BE2C (cell line): Measurements from ENCODE around the gene CALML5.

ENCODE experiments used
- DNase-seq: peaks from one replicate; pipeline ENCODE4 v3.0.0-alpha.2; 2020
- H3K27me3 ChIP-seq: fragments of 250-450 bp; sonication (Bioruptor Pico); 2 replicates; pipeline ENCODE4 v1.5.1; 2020; ENCODE audit warnings: mild to moderate bottlenecking
- H3K36me3 ChIP-seq: fragments of 250-450 bp; sonication (Bioruptor Pico); 2 replicates; pipeline ENCODE4 v1.5.1; 2020; ENCODE audit warnings: mild to moderate bottlenecking
- H3K4me1 ChIP-seq: fragments of 250-450 bp; sonication (Bioruptor Pico); 2 replicates; pipeline ENCODE4 v1.5.1; 2020
- H3K4me3 ChIP-seq: 2 replicates; pipeline ENCODE4 v1.5.1; 2011; ENCODE audit warnings: low read depth, low read length
- H3K9me3 ChIP-seq: fragments of 250-450 bp; sonication (Bioruptor Pico); 2 replicates; pipeline ENCODE4 v1.5.1; 2020
- CTCF ChIP-seq: IDR thresholded peaks from 2 replicates; pipeline ENCODE4 v1.5.1; 2012; ENCODE audit warnings: mild to moderate bottlenecking, low read depth, low read length

Gene CALML5

DNA sequence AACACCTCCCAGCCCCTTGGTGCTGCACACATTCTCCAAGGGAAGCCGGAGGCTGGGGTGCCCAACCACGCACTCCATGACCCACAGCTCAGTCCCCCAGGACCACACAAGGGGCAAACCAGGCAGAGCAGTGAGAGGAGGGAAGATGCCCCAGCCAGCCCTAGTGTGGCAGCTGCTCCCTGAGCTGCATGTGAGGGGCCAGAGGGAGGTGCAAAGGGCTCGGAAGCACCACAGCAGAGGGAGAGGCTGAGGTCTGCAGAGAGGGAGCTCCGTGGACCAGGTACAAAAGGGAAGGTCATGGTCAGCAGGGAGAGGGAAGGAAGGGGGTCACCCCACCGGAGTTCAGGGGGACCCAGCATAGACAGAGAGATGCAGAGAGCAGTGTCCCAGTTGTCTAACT lies 1.5 kb upstream of the CALML5 start:
- Histone ChIP-seq H3K4me1 (no peaks in the 10 kb centered on the region), H3K9me3 (no peaks in the 10 kb centered on the region), H3K4me3 (no peak overlapping the region), H3K36me3 (no peaks in the 10 kb centered on the region), H3K27me3 (no peaks in the 10 kb centered on the region; the same call in 1 of the 2 replicates)
- no peak for TF ChIP-seq CTCF
- no peak for DNase-seq

DNA sequence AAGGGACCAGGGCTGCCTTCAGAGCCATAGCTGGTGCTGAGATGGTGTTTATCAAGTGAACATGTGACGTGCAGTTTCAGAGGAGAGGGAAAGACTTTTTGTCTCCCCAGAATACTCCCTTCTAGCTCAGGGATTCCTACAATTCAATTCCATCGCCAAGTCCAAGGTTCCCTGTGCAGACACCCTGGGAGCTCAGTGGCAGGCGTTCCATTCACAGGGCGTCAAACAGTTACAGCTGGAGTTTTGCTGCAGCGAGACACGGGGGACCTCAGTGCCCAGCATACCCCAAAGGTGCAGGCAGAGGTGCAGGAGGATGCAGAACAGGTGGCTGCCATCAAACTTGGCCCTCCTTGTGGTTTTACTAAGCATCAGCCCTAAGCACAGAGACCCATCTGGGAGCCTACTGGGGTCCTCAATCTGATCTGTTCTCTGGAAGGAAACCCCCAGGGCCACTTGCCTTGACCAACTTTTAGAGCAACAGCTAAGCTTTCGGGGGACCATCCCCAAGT lies 846 bp upstream of the CALML5 start:
- no peaks in the 10 kb centered on the region; the same call in 1 of the 2 replicates for H3K27me3 ChIP-seq
- H3K4me1 ChIP-seq: no peaks in the 10 kb centered on the region
- DNase-seq: no peak
- TF ChIP-seq CTCF: no peak
- H3K4me3 ChIP-seq: no peak overlapping the region
- H3K36me3 ChIP-seq: no peaks in the 10 kb centered on the region
- no peaks in the 10 kb centered on the region for H3K9me3 ChIP-seq

DNA sequence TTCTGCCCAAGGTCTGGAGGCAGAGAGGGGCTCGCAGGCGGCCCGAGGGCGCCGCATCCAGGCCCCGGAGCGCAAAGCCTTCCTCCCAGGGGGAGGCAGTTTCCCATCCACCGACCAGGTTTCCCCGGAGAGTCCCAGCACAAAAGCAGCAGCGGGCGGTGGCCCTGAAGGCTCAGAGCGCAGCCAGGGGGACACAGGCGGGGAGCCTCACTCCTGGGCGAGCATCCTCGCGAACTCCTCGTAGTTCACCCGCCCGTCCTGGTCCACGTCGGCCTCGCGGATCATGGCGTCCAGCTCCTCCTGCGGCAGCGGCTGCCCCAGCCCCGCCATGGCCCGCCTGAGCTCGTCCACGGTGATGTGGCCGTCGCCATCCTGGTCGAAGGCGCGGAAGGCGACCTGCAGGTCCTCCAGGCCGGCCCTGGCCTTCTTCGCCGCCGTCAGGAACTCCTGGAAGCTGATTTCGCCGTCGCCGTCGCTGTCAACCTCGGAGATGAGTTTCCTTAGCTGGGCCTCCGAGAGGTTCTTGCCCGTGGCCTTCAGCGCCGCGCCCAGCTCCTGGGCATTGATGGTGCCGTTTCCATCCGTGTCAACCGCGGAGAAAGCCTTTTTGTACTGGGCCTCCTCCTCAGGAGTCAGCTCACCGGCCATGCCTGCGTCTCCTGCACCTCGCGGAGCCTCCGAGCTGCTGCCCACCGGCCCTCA lies 428 bp downstream of the CALML5 start:
- Histone ChIP-seq H3K4me3 (no peak overlapping the region), H3K4me1 (no peaks in the 10 kb centered on the region), H3K9me3 (no peaks in the 10 kb centered on the region), H3K27me3 (no peaks in the 10 kb centered on the region), H3K36me3 (no peaks in the 10 kb centered on the region)
- TF ChIP-seq CTCF: no peak
- no peak for DNase-seq

DNA sequence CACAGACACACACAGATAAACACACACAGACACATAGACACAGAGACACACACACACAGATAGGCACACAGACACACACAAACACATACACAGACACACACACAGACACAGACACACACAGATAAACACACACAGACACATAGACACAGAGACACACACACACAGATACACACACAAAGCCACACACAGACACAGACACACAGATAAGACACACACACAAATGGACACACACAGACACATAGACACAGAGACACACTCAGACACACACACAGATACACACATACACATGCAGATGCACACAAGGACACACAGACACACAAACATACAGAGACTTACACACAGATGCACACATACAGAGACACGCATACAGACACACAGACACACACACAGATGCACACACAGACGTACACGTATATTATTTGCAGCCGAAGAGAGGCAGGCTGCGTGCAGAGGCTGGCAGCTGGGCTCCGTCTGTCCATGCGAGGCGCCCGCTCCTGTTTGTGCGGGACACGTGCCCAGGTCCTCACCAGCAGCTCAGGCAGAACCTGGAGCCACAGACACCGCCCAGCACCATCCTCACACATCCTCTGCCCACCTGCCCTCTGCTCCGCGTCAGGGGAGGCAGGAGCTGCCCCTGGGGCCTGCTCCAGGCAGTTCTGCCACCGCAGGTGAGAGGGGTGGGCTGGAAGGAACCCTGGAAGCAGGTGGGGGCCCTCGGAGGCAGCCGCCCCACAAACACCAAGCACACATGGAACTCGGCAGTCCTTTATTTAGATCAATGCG lies 1.2 kb downstream of the CALML5 start:
- H3K27me3 ChIP-seq: no peaks in the 10 kb centered on the region
- TF ChIP-seq CTCF: no peak
- no peaks in the 10 kb centered on the region for H3K36me3 ChIP-seq
- H3K4me1 ChIP-seq: no peaks in the 10 kb centered on the region
- no peak overlapping the region for H3K4me3 ChIP-seq
- H3K9me3 ChIP-seq: no peaks in the 10 kb centered on the region
- no peak for DNase-seq

DNA sequence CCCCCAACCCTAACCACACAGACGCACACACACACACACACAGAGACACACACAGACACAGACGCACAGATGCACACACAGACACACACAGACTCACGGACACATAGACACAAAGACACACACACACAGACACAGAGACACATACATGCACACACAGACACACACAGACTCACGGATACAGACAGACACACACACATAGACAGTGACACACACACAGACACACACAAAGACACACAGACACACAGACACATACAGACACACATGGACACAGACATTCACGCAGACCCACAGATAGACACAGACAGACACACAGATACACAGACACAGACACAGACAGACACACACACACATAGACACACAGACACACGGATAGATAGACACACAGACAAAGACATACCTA lies 2.1 kb downstream of the CALML5 start:
- no peak for TF ChIP-seq CTCF
- H3K4me1 ChIP-seq: no peaks in the 10 kb centered on the region
- no peak overlapping the region for H3K4me3 ChIP-seq
- no peak for DNase-seq
- H3K36me3 ChIP-seq: no peaks in the 10 kb centered on the region
- no peaks in the 10 kb centered on the region for H3K9me3 ChIP-seq
- no peaks in the 10 kb centered on the region for H3K27me3 ChIP-seq
